NCI-H2081 treated with DMSO at 0.1 percent for 48 hours (cell line): ENCODE measurements around the gene SPNS2.

ENCODE experiments used
- DNase-seq: peaks from one replicate; lab custom pipeline; 2025; lab: John Stamatoyannopoulos, UW

SPNS2 gene

DNA sequence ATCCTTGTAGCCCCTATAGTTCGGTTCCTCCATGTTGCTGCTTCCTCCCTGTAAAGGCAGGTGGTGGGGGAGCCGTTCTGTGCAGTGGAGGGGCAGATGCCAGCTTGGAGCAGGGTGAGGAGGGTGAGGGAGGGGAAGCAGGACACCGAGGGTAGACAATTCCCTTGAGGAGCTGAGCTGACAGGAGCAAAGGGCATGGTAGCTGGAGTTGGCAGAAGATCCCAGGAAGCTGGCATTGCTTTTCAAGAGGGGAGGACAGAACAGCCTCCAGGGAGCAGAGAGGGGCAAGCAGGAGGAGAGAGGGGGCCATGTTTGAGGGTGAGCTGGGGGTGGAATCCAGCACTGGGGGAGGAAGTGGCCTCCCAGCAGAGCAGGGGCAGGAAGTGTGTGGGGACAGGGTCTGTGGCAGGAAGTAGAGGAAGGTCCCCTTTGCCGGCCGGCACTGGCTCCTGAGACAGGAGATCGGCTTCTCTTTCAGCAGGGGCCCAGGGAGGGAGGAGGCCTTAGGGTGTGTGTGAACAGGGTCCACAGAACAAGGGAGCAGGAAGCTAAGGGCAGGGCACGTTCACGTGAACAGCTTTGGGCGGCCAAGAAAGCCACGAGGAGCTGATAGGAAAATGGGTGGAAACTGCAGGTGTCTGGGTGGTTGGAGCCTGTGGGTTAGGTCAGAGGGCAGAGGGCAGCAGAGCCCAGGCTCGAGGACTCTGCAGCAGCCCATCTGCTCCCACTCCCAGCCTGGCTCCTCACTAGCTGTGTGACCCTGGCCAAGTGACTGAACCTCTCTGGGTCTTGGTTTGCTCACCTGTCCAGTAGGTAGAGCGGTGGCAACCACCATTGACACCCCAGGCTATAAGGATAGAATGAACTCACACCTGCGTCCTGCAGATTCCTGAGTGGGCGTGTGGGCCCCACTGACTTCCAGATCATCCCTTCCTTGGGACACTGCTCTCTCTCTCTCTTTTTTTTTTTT lies 17.5 kb upstream of the SPNS2 start:
- no peak for DNase-seq

DNA sequence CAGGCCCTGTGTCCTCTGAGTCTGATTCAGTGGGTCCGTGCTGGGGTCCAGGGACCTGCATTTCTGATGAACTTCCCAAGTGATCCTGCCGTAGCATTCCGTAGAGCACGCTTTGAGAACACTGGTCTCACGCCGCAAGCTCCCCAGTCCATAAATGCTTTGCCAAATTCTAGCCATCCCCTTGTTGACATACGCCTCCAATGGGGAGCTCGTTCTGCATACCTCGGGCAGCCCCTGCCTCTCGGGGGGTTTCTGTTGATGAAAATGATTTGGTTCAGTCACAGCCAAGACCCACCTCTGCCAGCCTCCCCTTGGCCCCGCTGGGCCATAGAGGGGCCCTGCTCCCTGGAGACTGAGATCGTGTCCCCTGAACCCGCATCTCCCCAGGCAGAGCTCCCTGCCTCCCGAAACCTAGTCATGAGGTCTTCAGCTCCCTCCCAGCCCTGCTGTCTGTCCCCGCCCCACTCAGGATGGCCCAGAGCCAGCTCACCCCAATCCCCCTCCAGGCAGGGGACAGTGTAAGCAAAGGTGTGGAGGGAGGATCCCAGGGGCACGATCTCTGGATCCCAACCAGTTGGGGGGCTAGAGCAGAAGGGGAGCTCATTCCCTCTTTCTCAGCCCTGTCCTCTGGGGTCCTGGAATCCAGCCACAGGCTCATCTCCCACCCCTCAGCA lies 16.2 kb upstream of the SPNS2 start:
- no peak for DNase-seq

DNA sequence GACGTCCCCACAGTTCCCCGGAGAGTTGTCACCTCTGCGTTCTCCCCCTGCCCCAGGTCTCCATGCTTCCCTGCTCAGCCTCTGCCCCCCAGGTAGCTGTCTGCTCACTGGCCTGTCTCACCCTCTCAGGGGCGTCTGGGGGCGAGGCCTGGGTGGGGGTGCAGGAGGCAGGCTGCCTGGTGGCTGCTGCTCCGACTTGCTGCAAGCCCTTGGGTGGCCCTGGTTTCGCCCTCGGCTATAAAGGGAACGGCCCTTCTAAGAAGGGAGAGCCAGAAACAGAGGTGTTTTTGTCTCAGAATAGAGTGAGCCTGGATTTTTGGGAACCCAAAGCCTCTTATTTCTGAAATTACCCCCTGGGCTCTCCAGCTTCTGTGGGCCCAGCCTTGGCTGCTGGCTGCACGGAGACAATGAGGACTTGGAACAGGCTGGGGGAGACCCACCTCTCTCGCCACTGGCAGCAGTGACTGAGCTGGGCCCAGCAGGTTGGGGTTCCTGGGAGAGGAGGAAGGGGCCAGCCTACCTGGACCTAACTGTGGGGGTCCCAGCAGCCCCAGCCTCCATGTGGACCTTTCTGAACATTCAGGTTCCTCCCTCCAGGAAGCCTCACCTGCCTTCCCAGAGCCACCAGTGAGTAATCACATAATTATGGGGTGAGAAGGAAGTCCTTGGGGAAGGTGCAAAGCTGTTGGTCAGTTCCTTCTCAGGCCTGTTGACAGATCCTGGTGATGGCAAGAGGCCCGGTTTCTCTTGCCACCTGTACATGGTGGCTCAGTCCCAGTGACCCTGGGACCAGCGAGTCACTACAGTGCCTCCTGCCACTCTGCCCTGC lies 15.5 kb upstream of the SPNS2 start:
- no peak for DNase-seq

- DNase-seq, result no peak
Measured at GRCh38 chr17:4485676-4486646, 12.7 kb upstream of the SPNS2 start.

GRCh38 chr17:4487296-4487695 lies 11.4 kb upstream of the SPNS2 start:
- DNase-seq, result no peak

GRCh38 chr17:4487820-4488716 lies 10.6 kb upstream of the SPNS2 start:
- no peak for DNase-seq

DNA sequence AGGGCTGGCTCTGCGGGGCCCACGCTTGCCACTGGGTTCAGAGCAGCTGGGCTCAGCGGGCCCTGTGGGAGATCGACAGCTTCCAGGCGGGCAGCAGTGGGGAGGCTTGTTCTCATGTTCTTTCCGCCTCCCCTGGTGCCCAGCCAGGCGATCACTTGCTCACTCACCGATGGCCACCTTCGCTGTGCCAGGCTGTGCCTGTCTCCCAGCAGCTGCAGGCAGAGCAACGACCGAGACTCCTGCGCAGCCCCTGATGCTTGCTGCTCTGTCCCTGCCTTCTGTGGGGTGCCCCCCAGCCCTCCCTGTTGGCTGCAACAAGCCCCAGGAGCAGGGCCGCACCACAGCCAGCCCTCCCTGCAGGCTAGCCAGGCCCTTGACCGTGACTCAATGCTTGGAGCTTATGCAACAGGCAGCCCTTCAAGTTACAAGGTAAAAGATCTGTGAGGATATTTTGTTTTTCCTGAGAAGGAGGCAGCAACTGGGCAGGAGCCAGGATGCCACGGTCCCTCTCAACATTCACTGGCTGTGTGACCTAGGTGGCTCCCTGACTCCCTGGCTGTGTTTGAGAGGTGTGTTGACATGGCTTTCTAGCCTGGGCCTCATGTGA lies 9.6 kb upstream of the SPNS2 start:
- no peak for DNase-seq

- DNase-seq, result no peak
Measured at GRCh38 chr17:4490109-4490591, 8.5 kb upstream of the SPNS2 start.

GRCh38 chr17:4490637-4491061 lies 8.0 kb upstream of the SPNS2 start:
- no peak for DNase-seq

- DNase-seq, result no peak
Measured at GRCh38 chr17:4492721-4493561, 5.7 kb upstream of the SPNS2 start.

GRCh38 chr17:4497101-4497824 lies 1.4 kb upstream of the SPNS2 start:
- no peak for DNase-seq

DNA sequence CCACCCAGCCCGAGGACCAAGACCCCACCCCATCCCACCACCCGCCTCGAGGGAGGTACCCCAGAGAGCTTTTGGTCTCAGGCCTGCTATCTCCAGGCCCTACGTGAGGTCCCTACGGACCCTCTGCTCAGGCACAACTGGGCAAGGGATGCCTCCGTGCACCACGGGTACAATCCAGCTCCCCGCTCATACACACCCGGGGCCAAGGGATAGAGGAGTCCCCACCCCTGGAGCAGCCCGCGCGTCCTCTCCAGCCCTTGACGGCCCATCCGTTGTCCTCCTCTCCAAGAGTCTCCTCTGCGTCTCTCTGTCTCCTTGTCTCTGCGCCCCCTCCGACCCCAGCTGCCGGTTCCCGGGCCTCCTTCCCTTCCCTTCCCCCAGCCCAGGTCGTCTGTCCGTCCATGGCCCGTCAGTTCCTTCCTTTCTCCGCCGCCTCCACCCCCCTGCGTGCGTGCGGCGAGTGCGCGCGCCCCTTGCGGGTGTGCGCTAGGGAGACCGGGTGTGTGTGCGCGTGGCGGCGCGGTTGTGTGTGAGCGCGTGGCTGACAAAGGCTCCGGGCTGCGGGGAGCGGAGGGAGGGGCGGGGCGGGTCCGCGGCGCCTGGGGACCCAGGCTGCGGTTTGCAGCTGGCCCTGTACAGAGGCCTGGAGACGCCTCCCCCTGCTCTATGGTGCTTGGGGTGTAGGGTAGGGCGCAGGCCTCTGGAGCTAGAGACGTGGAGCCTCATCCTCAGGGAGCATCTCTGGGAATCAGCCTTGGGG lies 930 bp downstream of the SPNS2 start:
- DNase-seq, result no peak

GRCh38 chr17:4500191-4500571 lies 1.5 kb downstream of the SPNS2 start:
- DNase-seq, result no peak

- DNase-seq, result no peak
Measured at GRCh38 chr17:4501295-4501949, 2.7 kb downstream of the SPNS2 start.

DNA sequence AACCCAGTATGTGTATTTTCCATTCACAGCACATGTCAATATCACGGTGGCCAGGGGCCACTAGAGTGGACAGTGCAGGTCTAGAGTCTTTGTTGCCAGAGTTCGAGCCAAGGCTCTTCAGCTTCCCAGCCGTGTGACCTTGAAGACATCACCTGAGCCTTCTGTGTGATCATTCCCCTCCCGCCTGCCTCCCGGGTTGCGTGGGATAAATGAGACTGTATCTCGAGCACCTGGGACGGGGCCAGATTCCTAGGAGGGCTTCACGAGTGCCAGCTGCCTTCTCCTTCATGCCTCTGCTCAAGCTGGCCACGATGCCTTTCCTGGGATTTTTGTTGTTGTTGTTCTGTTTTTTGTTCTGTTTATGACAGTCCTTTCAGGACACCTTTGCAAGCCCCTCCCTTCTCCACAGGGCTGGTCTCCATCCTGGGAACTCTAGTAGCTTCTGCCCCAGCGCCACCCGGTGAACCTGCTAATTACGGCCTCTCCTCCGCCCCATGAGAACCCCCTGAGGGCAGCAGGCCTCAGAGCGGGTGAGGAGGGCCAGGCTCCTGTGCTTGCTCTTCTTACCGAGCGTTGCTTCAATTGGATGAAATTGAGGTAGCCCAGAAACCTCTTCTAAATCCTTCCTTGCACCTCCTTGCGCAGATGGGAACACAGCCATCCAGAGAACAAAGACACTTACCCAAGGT lies 3.9 kb downstream of the SPNS2 start:
- no peak for DNase-seq
